ENCODE results near the gene FNDC3B. TPM values are rescaled to one million over a fixed set of nuclear protein-coding genes. Genes with fewer than 3 reads are reported as not detected.

Gene FNDC3B
- total RNA-seq, 1 donor from 2014 or later: 14.7 TPM

GRCh38 chr3:172291650-172292049 lies 252.3 kb downstream of the FNDC3B start:
- FAIRE-seq (no peak), DNase-seq (ENCODE audit: low spot score in 2 of 2) (no peak)

GRCh38 chr3:172292422-172292821 lies 253.0 kb downstream of the FNDC3B start:
- FAIRE-seq: no peak
- no peak for DNase-seq (ENCODE audit: low spot score in 2 of 2)

- DNase-seq (ENCODE audit: low spot score in 2 of 2) (no peak), FAIRE-seq (no peak)
Measured at GRCh38 chr3:172293093-172293492, 253.7 kb downstream of the FNDC3B start.

- DNase-seq (ENCODE audit: low spot score in 2 of 2) (no peak), FAIRE-seq (no peak)
Measured at GRCh38 chr3:172294223-172294806, 254.9 kb downstream of the FNDC3B start.

GRCh38 chr3:172296248-172296974 lies 257.0 kb downstream of the FNDC3B start:
- no peak for FAIRE-seq
- DNase-seq (ENCODE audit: low spot score in 2 of 2): no peak

GRCh38 chr3:172296975-172297332 lies 257.6 kb downstream of the FNDC3B start:
- FAIRE-seq (no peak), DNase-seq (ENCODE audit: low spot score in 2 of 2) (no peak)

GRCh38 chr3:172298247-172298646 lies 258.9 kb downstream of the FNDC3B start:
- FAIRE-seq (no peak), DNase-seq (ENCODE audit: low spot score in 2 of 2) (no peak)

- no peak for FAIRE-seq
- no peak for DNase-seq (ENCODE audit: low spot score in 2 of 2)
Measured at GRCh38 chr3:172300187-172300586, 260.8 kb downstream of the FNDC3B start.

- FAIRE-seq: no peak
- no peak for DNase-seq (ENCODE audit: low spot score in 2 of 2)
Measured at GRCh38 chr3:172300862-172301261, 261.5 kb downstream of the FNDC3B start.

- no peak for FAIRE-seq
- no peak for DNase-seq (ENCODE audit: low spot score in 2 of 2)
Measured at GRCh38 chr3:172302203-172302602, 262.8 kb downstream of the FNDC3B start.

GRCh38 chr3:172303181-172303580 lies 263.8 kb downstream of the FNDC3B start:
- FAIRE-seq (no peak), DNase-seq (ENCODE audit: low spot score in 2 of 2) (no peak)

GRCh38 chr3:172303941-172304558 lies 264.7 kb downstream of the FNDC3B start:
- FAIRE-seq (no peak), DNase-seq (ENCODE audit: low spot score in 2 of 2) (no peak)

- FAIRE-seq: no peak
Measured at GRCh38 chr3:172305552-172305951, 266.2 kb downstream of the FNDC3B start.

GRCh38 chr3:172305974-172306373 lies 266.6 kb downstream of the FNDC3B start:
- no peak for DNase-seq (ENCODE audit: low spot score in 2 of 2)
- no peak for FAIRE-seq

More at GRCh38 chr3:172305552-172305951, 266.2 kb downstream of the FNDC3B start:
- no peak for DNase-seq (ENCODE audit: low spot score in 2 of 2)

- no peak for FAIRE-seq
Measured at GRCh38 chr3:172307141-172307560, 267.8 kb downstream of the FNDC3B start.

GRCh38 chr3:172309059-172309458 lies 269.7 kb downstream of the FNDC3B start:
- FAIRE-seq: no peak
- no peak for DNase-seq (ENCODE audit: low spot score in 2 of 2)

More at GRCh38 chr3:172307141-172307560, 267.8 kb downstream of the FNDC3B start:
- DNase-seq (ENCODE audit: low spot score in 2 of 2): no peak

- no peak for DNase-seq (ENCODE audit: low spot score in 2 of 2)
- no peak for FAIRE-seq
Measured at GRCh38 chr3:172309741-172310427, 270.5 kb downstream of the FNDC3B start.

GRCh38 chr3:172310428-172310760 lies 271.0 kb downstream of the FNDC3B start:
- FAIRE-seq: no peak
- no peak for DNase-seq (ENCODE audit: low spot score in 2 of 2)

- DNase-seq (ENCODE audit: low spot score in 2 of 2): no peak
- FAIRE-seq: no peak
Measured at GRCh38 chr3:172311217-172311616, 271.8 kb downstream of the FNDC3B start.

GRCh38 chr3:172312001-172312400 lies 272.6 kb downstream of the FNDC3B start:
- FAIRE-seq (no peak), DNase-seq (ENCODE audit: low spot score in 2 of 2) (no peak)

- FAIRE-seq (no peak), DNase-seq (ENCODE audit: low spot score in 2 of 2) (no peak)
Measured at GRCh38 chr3:172312711-172313110, 273.3 kb downstream of the FNDC3B start.

Measured in frontal cortex (tissue), 4 donors.